Stimulated activated CD4-positive, alpha-beta T cell treated with anti-CD3 and anti-CD28 coated beads, Interleukin-12 subunit alpha, Interleukin-12 subunit beta, amount 100 ng/mL, for 48 hours (primary cell): Measurements from ENCODE around the gene ADIRF.
"Not testable (repeated sequence)": the region's sequence is repeated elsewhere in the genome, so short reads cannot be mapped to it uniquely, and the experiment has no call there.

Experiments
- DNase-seq, 3 donors: peaks; one replicate each; pipeline ENCODE4 v3.0.0-alpha.2; 2020; ENCODE audit warnings: low read depth in 2 of 3, low spot score in 1 of 3

Gene ADIRF

DNA sequence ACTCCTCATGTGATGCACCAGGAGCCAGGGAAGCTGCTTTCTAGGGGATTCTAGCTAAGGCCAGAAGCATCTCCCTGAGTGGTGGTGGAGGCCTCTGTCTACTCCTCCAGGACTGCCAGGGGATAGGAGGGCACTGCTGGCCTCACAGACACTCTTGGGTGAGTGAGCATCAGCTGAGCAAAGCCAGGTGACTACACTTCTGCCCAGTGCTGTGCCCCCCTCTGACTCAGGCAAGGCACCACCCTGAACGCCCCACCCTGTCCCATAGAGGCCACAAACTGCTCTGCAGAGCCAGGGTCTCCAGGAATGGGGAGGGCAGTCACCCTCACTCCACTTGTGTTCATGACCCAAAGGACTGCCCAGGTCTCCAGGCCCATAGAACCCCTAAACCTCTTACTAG is 51.2 kb downstream of the ADIRF start:
- not testable (repeated sequence) for DNase-seq

DNA sequence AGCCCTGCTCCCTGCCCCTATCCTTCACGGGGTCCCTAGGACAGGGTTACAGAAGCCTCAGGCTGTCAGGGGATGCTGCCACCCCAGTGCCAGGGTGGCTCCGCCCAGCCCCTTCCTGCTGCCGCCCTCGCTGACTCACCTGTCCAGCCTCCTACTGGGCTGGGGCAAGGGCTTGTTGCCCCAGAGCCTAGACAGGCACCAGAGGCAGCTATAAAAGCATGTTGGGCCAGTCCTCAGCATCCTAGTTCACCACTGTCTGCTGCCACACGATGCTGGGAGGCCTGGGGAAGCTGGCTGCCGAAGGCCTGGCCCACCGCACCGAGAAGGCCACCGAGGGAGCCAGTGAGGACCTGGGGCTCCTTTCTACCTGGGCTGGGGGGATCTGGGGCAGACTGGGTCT is 51.8 kb downstream of the ADIRF start, which contains the start of gene FAM25A:
Gene FAM25A (plus strand): TSS at position 239 of the 400 bp plus-strand sequence. CDS start 31 bp downstream, at position 270.
- DNase-seq, result not testable (repeated sequence)
